Measurements from ENCODE around the gene LRP6.

LRP6 gene

DNA sequence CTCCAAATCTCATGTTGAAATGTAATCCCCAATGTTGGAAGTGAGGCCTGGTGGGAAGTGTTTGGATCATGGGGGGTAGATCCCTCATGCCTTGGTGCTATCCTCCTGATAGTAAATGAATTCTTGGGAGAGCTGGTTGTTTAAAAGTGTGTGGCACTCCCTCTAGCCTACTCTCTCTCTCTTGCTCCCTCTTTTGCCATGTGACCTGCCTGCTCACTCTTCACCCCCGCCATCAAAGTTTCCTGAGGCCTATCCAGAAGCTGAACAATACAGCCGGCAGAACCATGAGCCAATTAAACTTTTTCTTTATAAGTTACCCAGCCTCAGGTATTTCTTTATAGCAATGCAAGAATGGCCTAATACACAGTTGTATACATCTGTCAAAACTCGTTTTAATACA, 133.6 kb downstream of the LRP6 start:
- no peak for DNase-seq (ENCODE audit: extremely low read depth, low read depth)
- TF ChIP-seq, protein P1, sequence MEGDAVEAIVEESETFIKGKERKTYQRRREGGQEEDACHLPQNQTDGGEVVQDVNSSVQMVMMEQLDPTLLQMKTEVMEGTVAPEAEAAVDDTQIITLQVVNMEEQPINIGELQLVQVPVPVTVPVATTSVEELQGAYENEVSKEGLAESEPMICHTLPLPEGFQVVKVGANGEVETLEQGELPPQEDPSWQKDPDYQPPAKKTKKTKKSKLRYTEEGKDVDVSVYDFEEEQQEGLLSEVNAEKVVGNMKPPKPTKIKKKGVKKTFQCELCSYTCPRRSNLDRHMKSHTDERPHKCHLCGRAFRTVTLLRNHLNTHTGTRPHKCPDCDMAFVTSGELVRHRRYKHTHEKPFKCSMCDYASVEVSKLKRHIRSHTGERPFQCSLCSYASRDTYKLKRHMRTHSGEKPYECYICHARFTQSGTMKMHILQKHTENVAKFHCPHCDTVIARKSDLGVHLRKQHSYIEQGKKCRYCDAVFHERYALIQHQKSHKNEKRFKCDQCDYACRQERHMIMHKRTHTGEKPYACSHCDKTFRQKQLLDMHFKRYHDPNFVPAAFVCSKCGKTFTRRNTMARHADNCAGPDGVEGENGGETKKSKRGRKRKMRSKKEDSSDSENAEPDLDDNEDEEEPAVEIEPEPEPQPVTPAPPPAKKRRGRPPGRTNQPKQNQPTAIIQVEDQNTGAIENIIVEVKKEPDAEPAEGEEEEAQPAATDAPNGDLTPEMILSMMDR (IDR thresholded peaks at IDR 0.05; ENCODE audit: low read depth, low read length, missing control alignments): no peak
- H3K4me3 ChIP-seq (replicated peaks; ENCODE audit: low read depth, low read length): no peak overlapping the region

DNA sequence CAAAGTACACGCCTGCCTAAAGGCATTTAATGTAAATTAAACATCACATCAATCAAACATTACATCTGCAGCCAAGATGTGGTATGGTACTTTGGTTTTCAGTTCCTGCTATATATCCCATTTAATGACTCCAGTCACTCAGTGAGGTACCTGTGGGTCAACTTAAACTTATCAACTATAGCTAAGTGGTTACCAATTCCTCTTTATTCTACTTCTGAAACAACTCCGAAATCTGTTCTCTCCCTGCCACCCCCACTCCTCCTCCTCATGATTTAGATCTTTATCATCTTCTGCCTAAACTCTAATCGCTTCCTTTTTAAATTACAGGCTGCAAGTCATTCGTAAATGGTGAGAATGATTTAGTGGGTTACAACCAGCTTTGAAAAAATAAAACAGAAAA, 138.2 kb downstream of the LRP6 start:
- TF ChIP-seq, protein P1 (IDR thresholded peaks at IDR 0.05; ENCODE audit: low read depth, low read length, missing control alignments): no peak
- no peak for DNase-seq (ENCODE audit: extremely low read depth, low read depth)
- H3K4me3 ChIP-seq (replicated peaks; ENCODE audit: low read depth, low read length): no peak overlapping the region

GRCh38 chr12:12127304-12127703, 139.5 kb downstream of the LRP6 start:
- no peak for DNase-seq (ENCODE audit: extremely low read depth, low read depth)
- no peak overlapping the region for H3K4me3 ChIP-seq (replicated peaks; ENCODE audit: low read depth, low read length)
- TF ChIP-seq, protein P1 (IDR thresholded peaks at IDR 0.05; ENCODE audit: low read depth, low read length, missing control alignments): no peak

DNA sequence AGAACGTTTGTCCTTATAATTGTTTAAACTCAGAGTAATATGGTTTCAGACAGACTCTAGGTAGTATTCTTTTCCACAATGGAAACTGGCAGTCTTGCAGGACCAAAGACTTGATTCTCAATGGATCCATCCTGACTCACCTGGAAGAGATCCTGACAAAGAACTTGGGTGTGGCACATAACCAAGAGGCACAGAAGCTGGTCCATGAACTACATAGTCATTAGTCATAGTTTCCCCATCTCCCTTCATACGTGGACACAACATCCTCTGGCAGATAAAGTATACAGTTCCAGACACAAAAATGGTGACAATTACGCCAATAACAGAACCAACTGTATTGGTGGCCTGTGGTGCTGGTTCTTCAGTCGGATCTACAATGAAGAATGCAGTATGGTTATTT, 140.3 kb downstream of the LRP6 start:
- no peak overlapping the region for H3K4me3 ChIP-seq (replicated peaks; ENCODE audit: low read depth, low read length)
- DNase-seq (ENCODE audit: extremely low read depth, low read depth): no peak
- TF ChIP-seq, protein P1 (IDR thresholded peaks at IDR 0.05; ENCODE audit: low read depth, low read length, missing control alignments): no peak

DNA sequence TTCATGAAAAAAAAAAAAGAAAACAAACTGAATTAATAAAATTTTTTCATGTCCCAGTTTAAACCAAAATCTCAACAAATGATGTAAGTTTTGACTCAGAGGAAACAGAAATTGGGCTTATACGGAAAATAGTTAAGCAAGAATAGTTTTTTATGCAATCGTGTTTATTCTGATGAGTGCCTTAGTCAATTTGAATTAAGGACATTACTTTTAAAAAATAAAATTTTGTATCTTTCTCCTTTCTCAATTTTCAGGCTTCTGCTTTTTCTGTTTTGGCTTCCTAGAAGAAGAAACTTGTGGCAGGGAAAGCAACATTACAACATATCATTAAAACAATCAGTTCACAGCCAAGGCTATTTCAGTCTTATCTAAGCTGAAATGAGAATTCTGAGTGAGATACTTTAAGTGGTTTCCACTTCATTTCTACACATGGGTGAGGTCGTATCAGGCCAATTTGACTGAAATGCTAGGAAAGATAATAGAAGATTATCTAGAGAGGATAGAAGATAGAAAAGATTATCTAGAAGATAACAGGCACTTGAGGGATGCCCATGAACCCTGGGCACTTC, 143.7 kb downstream of the LRP6 start:
- TF ChIP-seq, protein P1 (IDR thresholded peaks at IDR 0.05; ENCODE audit: low read depth, low read length, missing control alignments): no peak
- DNase-seq (ENCODE audit: extremely low read depth, low read depth): no peak
- no peak overlapping the region for H3K4me3 ChIP-seq (replicated peaks; ENCODE audit: low read depth, low read length)

DNA sequence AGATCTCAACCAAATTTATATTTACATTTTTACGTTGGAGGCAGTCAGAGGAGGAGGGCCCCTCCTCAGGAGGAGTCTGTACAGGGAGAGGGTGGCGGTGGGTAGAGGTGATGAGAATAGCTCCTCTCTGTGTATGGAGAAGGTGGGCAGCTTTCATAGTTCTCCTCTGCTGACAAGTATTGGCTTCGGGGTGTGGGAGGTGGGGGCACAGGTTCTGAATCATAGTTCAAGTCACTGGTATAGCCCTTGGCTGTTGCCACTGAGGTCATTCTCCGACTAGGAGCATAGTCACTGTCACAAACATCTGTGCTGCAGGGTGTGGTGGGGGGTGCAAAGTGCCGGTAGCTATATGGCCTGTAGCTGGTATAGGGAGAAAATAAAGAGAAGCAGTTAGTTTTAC, 145.8 kb downstream of the LRP6 start:
- DNase-seq (ENCODE audit: extremely low read depth, low read depth): no peak
- TF ChIP-seq, protein P1 (IDR thresholded peaks at IDR 0.05; ENCODE audit: low read depth, low read length, missing control alignments): no peak
- H3K4me3 ChIP-seq (replicated peaks; ENCODE audit: low read depth, low read length): no peak overlapping the region

GRCh38 chr12:12116677-12117076, 150.2 kb downstream of the LRP6 start:
- H3K4me3 ChIP-seq (replicated peaks; ENCODE audit: low read depth, low read length): no peak overlapping the region
- TF ChIP-seq, protein P1 (IDR thresholded peaks at IDR 0.05; ENCODE audit: low read depth, low read length, missing control alignments): no peak
- DNase-seq (ENCODE audit: extremely low read depth, low read depth): no peak
